HepG2 (cell line): ENCODE measurements around the gene ZNF628. TPM values are rescaled to one million over a fixed set of nuclear protein-coding genes. Genes with fewer than 3 reads are reported as not detected.
A peak's percentile ranks its signal among the peaks of the same experiment; 100 is the strongest.

Source experiments
- CSRNP1 ChIP-seq: sonication (generic); formaldehyde crosslinking; IDR thresholded peaks from 2 replicates; pipeline ENCODE4 v1.8.1; 2023; ENCODE audit warnings: mild to moderate bottlenecking, missing genetic modification reagents
- FOSL2 ChIP-seq: sonication (generic); formaldehyde crosslinking; IDR thresholded peaks from 2 replicates; pipeline ENCODE4 v1.4.0; 2020; ENCODE audit warnings: missing genetic modification reagents
- PATZ1 ChIP-seq: sonication (generic); formaldehyde crosslinking; IDR thresholded peaks from 2 replicates; pipeline ENCODE4 v1.4.0; 2020; ENCODE audit warnings: missing genetic modification reagents
- PBX3 ChIP-seq: sonication (generic); formaldehyde crosslinking; IDR thresholded peaks from 2 replicates; pipeline ENCODE4 v1.8.1; 2023; ENCODE audit warnings: missing genetic modification reagents, inconsistent platforms, borderline replicate concordance
- RERE ChIP-seq: IDR thresholded peaks from 2 replicates; pipeline ENCODE4 v1.6.1; 2016; ENCODE audit warnings: low read depth, missing genetic modification reagents, missing compliant biosample characterization
- RFX1 ChIP-seq: fragments of 450-650 bp; IDR thresholded peaks from 2 replicates; pipeline ENCODE4 v1.6.1; 2017
- SMARCE1 ChIP-seq: fragments of 450-650 bp; IDR thresholded peaks from 2 replicates; pipeline ENCODE4 v1.6.1; 2017; ENCODE audit warnings: borderline replicate concordance
- SRF ChIP-seq: IDR thresholded peaks from 2 replicates; pipeline ENCODE4 v1.6.1; 2011; ENCODE audit warnings: mild to moderate bottlenecking, low read depth, low read length, moderate library complexity
- ZKSCAN5 ChIP-seq: sonication (generic); formaldehyde crosslinking; IDR thresholded peaks from 2 replicates; pipeline ENCODE4 v1.5.1; 2020; ENCODE audit warnings: mild to moderate bottlenecking, missing genetic modification reagents
- ZNF281 ChIP-seq: sonication (generic); formaldehyde crosslinking; IDR thresholded peaks from 2 replicates; pipeline ENCODE4 v1.4.0; 2020; ENCODE audit warnings: missing genetic modification reagents, borderline replicate concordance
- ZNF317 ChIP-seq: sonication (generic); formaldehyde crosslinking; IDR thresholded peaks from 2 replicates; pipeline ENCODE4 v1.5.0; 2020; ENCODE audit warnings: mild to moderate bottlenecking, missing genetic modification reagents
- ZNF333 ChIP-seq: sonication (generic); formaldehyde crosslinking; IDR thresholded peaks from 2 replicates; pipeline ENCODE4 v1.4.0; 2020; ENCODE audit warnings: mild to moderate bottlenecking, missing genetic modification reagents, borderline replicate concordance
- ZNF430 ChIP-seq: sonication (generic); formaldehyde crosslinking; IDR thresholded peaks from 2 replicates; pipeline ENCODE4 v1.9.0; 2021; ENCODE audit warnings: mild to moderate bottlenecking, missing genetic modification reagents
- ZNF44 ChIP-seq: sonication (generic); formaldehyde crosslinking; IDR thresholded peaks from 2 replicates; pipeline ENCODE4 v1.5.1; 2020; ENCODE audit warnings: mild to moderate bottlenecking, missing genetic modification reagents
- ZNF547 ChIP-seq: sonication (generic); formaldehyde crosslinking; IDR thresholded peaks from 2 replicates; pipeline ENCODE4 v1.5.1; 2020; ENCODE audit warnings: mild to moderate bottlenecking, missing genetic modification reagents
- ZNF776 ChIP-seq: sonication (generic); formaldehyde crosslinking; IDR thresholded peaks from 2 replicates; pipeline ENCODE4 v1.4.0; 2020; ENCODE audit warnings: mild to moderate bottlenecking, missing genetic modification reagents
- polyA plus RNA-seq, 8 experiments: library from polyadenylated mRNA; depleted of rRNA in 3 of 8; stranded (reverse) in 7 of 8; unstranded in 1 of 8; fragments of >200 nt; fragmentation: Illumina TruSeq in 4 of 8; extraction: Trizol in 4 of 8; gene quantifications; 2 replicates each; pipeline versions ENCODE4 v1.2.1 to v1.2.3, GENCODE V29; 2011 to 2016; ENCODE audit warnings: low read depth in 4 of 8, missing spikeins in 1 of 8, mixed read lengths in 1 of 8; ENCODE audit not compliant: insufficient read depth in 1 of 8
- total RNA-seq, 5 experiments: library from RNA; depleted of rRNA; stranded (reverse); fragments of >200 nt; fragmentation: Illumina TruSeq; extraction: Trizol; gene quantifications; 2 replicates each; pipeline ENCODE4 v1.2.3, GENCODE V29; 2016; ENCODE audit warnings: low read depth in 1 of 5

ZNF628 gene
- total and polyA plus RNA-seq, 2 of the 13 experiments (the other 11 are each of a cell fraction or from before 2014, with no cell fraction given), result 0.54 to 1.2 TPM

- TF ChIP-seq RERE (CRISPR knock-in tag) (no peak), ZNF333 (CRISPR knock-in tag) (no peak), SRF (no peak), FOSL2 (CRISPR knock-in tag) (no peak), PATZ1 (peak; percentile 72), ZNF776 (CRISPR knock-in tag) (no peak), ZKSCAN5 (CRISPR knock-in tag) (no peak), ZNF281 (CRISPR knock-in tag) (no peak), ZNF317 (CRISPR knock-in tag) (no peak), ZNF430 (CRISPR knock-in tag) (no peak), ZNF547 (CRISPR knock-in tag) (no peak), RFX1 (no peak), PBX3 (0 out of 2 replicates have a peak, but pooled peaks have one; percentile 33), CSRNP1 (CRISPR knock-in tag) (no peak), SMARCE1 (no peak), ZNF44 (CRISPR knock-in tag) (no peak)
Measured at GRCh38 chr19:55503502-55504251, 27.3 kb downstream of the ZNF628 start (continued).
